Measurements from ENCODE around the gene TIGD3.

TIGD3 gene

DNA sequence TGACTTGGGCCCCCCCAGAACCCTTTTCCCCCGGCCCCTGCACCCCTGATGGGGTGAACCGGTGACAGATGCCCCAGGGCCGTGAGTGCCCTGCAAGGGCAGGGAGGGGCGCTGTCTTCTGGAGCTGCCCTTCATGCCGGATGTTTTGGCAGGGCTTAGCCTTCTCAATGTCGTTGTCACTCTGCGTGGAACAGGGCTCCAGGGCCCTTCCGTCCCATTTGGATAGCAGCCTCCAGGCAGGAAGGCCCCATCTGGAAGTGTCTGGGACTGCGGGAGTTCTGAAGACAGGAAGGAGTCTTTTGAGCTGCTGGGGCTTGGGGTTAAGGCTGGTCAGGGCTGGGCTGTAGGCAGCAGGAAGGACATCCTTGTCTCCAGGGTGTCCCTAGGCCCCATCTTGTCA lies 36.4 kb downstream of the TIGD3 start:
- ChIA-PET POLR2A (interaction anchor here (6.2 to 16.9 kb wide), 2 partner anchors 29 to 108 kb away, joined by 38 to 264 read pairs; partner anchors contain the start of genes MALAT1 and NEAT1), CTCF (interaction anchor here (1.9 kb wide), 1 partner anchor 25 kb away, joined by 5 read pairs; no protein-coding TSS in a partner anchor)
- peak; percentile 21 for DNase-seq (ENCODE audit: extremely low spot score)
- TF ChIP-seq CTBP1 (IDR thresholded peaks at IDR 0.05; ENCODE audit: borderline replicate concordance) = no peak
- no peak for TF ChIP-seq L3MBTL2 (conservative IDR thresholded peaks at IDR 0.05)
- TF ChIP-seq TARDBP (IDR thresholded peaks at IDR 0.05) = no peak
- no peak for TF ChIP-seq LEF1 (IDR thresholded peaks at IDR 0.05; ENCODE audit: borderline replicate concordance)
- TF ChIP-seq ZNF384 (IDR thresholded peaks at IDR 0.05) = no peak
- TF ChIP-seq HDGF (IDR thresholded peaks at IDR 0.05; ENCODE audit: borderline replicate concordance) = no peak
- TF ChIP-seq FOXK2 (IDR thresholded peaks at IDR 0.05) = no peak
- no peak for TF ChIP-seq FOXA1 (IDR thresholded peaks at IDR 0.05)
- no peak for TF ChIP-seq ELF4 (IDR thresholded peaks at IDR 0.05)
- TF ChIP-seq NFRKB (IDR thresholded peaks at IDR 0.05) = no peak

DNA sequence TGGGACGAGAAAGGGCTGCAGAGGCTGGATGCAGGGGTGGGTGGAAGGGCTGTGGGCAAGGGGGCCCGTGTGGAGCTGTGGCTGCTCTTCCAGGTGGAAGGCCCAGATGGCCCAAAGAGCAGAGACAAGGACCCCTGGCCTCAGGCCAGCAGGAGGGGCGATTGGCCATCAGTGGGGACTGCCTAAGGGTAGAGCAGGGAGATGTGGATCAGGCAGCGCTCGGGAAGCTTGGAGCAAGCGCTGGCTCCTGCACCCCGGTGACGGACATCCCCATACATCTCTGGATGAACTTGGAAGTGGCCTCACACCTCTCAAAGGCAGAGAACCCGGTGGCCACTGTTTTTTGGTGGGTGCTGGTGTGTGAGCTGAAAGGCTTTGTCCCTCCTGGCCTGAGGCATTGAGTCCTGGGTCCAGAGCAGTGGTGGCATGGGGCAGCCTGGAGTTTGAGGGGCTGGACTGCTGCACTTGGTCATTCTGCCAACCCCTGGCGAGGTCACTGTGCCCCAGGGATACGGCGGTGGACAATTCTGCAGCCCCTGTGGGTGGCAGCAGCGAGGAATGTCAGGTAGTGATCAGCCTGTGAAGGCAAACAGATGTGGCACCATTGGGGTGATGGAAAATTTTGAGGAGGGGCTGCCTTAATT lies 37.8 kb downstream of the TIGD3 start:
- ChIA-PET POLR2A (interaction anchor here (6.2 to 16.9 kb wide), 2 partner anchors 28 to 107 kb away, joined by 38 to 264 read pairs; partner anchors contain the start of genes MALAT1 and NEAT1), CTCF (no interaction called here)
- no peak for DNase-seq (ENCODE audit: extremely low spot score)
- TF ChIP-seq BHLHE40 (IDR thresholded peaks at IDR 0.05; ENCODE audit: borderline replicate concordance) = no peak

DNA sequence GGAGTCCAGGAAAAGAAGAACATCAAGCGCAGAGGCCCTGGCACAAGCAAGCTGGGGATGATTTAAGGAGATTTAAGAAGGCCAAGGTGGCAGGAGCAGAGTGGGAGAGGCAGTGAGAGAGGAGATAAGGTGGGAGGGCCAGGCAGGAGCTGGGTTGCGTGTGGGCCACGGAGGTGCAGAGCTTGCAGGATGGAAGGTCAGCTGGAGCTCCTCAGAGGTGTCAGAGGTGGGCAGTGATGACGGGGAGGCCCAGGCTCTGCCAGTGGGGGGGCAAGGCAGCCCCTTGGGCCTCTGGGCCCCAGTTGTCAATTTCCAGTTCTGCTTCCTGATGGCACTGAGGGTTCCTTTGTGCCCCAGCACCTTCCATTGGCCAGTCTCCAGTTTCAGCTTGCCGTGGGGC lies 38.3 kb downstream of the TIGD3 start:
- TF ChIP-seq HDGF (IDR thresholded peaks at IDR 0.05; ENCODE audit: borderline replicate concordance) = no peak
- no peak for TF ChIP-seq SUZ12 (IDR thresholded peaks at IDR 0.05)
- TF ChIP-seq ELF4 (IDR thresholded peaks at IDR 0.05) = no peak
- TF ChIP-seq BHLHE40 (IDR thresholded peaks at IDR 0.05; ENCODE audit: borderline replicate concordance) = no peak
- POLR2A ChIA-PET = interaction anchor here (16.9 kb wide), 1 partner anchor 27 kb away, joined by 264 read pairs; the partner anchor contains the start of gene NEAT1
- no peak for DNase-seq (ENCODE audit: extremely low spot score)
- CTCF ChIA-PET = no interaction called here

DNA sequence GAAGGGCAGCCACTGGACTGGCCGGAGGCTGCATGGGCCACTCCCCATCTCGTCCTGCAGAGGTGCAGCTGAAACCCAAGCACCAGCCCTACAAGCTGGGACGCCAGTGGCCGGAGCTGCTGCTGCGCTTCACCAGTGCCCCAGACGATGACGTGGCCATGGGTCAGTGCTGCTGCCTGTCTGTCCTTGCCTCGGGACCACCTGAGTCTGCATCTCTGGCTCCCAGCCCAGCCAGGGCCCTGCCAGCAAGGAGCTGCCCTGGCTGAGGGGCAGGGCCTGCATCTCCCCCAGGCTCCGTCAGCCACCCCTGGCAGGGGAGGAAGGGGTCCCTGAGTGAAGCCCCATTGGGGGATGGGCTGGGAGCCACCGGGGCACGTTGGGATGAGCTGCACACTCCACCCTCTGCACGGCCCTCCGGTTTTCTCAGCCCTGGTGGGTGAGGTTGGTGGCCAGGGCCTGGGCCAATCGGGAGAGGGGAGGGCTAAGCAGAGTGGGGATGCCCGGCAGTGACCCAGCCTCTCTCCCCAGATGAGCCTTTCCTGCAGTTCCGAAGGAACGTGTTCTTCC lies 39.0 kb downstream of the TIGD3 start:
- POLR2A ChIA-PET = interaction anchor here (0.9 to 16.9 kb wide), 2 partner anchors 27 to 108 kb away, joined by 3 to 264 read pairs; partner anchors contain the start of gene NEAT1
- DNase-seq (ENCODE audit: extremely low spot score) = no peak
- CTCF ChIA-PET = no interaction called here
- TF ChIP-seq SUZ12 (IDR thresholded peaks at IDR 0.05) = no peak
- no peak for TF ChIP-seq NFRKB (IDR thresholded peaks at IDR 0.05)
- TF ChIP-seq BHLHE40 (IDR thresholded peaks at IDR 0.05; ENCODE audit: borderline replicate concordance) = no peak
- TF ChIP-seq LEF1 (IDR thresholded peaks at IDR 0.05; ENCODE audit: borderline replicate concordance) = no peak
- no peak for TF ChIP-seq ARNT (IDR thresholded peaks at IDR 0.05)
- TF ChIP-seq, protein P1, sequence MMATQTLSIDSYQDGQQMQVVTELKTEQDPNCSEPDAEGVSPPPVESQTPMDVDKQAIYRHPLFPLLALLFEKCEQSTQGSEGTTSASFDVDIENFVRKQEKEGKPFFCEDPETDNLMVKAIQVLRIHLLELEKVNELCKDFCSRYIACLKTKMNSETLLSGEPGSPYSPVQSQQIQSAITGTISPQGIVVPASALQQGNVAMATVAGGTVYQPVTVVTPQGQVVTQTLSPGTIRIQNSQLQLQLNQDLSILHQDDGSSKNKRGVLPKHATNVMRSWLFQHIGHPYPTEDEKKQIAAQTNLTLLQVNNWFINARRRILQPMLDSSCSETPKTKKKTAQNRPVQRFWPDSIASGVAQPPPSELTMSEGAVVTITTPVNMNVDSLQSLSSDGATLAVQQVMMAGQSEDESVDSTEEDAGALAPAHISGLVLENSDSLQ (IDR thresholded peaks at IDR 0.05) = no peak
- no peak for TF ChIP-seq ELF4 (IDR thresholded peaks at IDR 0.05)
- no peak for TF ChIP-seq CTBP1 (IDR thresholded peaks at IDR 0.05; ENCODE audit: borderline replicate concordance)
- no peak for TF ChIP-seq TARDBP (IDR thresholded peaks at IDR 0.05)
- TF ChIP-seq FOXK2 (IDR thresholded peaks at IDR 0.05) = no peak
- no peak for TF ChIP-seq SP1 (IDR thresholded peaks at IDR 0.05)
- no peak for TF ChIP-seq HDGF (IDR thresholded peaks at IDR 0.05; ENCODE audit: borderline replicate concordance)
- TF ChIP-seq FOXM1 (IDR thresholded peaks at IDR 0.05; ENCODE audit: borderline replicate concordance) = no peak
- no peak for TF ChIP-seq L3MBTL2 (conservative IDR thresholded peaks at IDR 0.05)
- no peak for TF ChIP-seq FOXA1 (IDR thresholded peaks at IDR 0.05)
- TF ChIP-seq ZNF384 (IDR thresholded peaks at IDR 0.05) = no peak

DNA sequence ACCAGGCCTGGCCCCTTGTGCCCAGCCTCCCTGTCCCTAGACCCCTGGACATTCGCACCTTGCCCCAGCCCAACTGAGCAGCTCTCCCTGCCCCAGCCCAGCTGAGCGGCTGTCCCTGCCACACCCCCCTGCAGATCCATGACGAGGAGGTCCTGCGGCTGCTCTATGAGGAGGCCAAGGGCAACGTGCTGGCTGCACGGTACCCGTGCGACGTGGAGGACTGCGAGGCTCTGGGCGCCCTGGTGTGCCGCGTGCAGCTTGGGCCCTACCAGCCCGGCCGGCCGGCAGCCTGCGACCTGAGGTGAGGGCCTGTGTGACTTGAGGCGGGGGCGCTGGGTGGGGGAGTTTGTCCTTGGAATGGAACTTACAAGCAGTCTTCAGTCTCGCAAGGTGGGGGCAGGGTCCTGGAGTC lies 39.6 kb downstream of the TIGD3 start:
- POLR2A ChIA-PET = interaction anchor here (0.9 to 16.9 kb wide), 2 partner anchors 26 to 107 kb away, joined by 3 to 264 read pairs; partner anchors contain the start of gene NEAT1
- CTCF ChIA-PET = no interaction called here
- DNase-seq (ENCODE audit: extremely low spot score) = no peak
- TF ChIP-seq LEF1 (IDR thresholded peaks at IDR 0.05; ENCODE audit: borderline replicate concordance) = no peak
- no peak for TF ChIP-seq L3MBTL2 (conservative IDR thresholded peaks at IDR 0.05)
- no peak for TF ChIP-seq ELF4 (IDR thresholded peaks at IDR 0.05)
- TF ChIP-seq, protein P1 (IDR thresholded peaks at IDR 0.05) = no peak
- no peak for TF ChIP-seq SUZ12 (IDR thresholded peaks at IDR 0.05)
- TF ChIP-seq NFRKB (IDR thresholded peaks at IDR 0.05) = no peak
- TF ChIP-seq FOXA1 (IDR thresholded peaks at IDR 0.05) = no peak
- TF ChIP-seq TARDBP (IDR thresholded peaks at IDR 0.05) = no peak
- TF ChIP-seq HDGF (IDR thresholded peaks at IDR 0.05; ENCODE audit: borderline replicate concordance) = no peak
- TF ChIP-seq ARNT (IDR thresholded peaks at IDR 0.05) = no peak
- no peak for TF ChIP-seq FOXK2 (IDR thresholded peaks at IDR 0.05)
- TF ChIP-seq SP1 (IDR thresholded peaks at IDR 0.05) = no peak
- no peak for TF ChIP-seq FOXM1 (IDR thresholded peaks at IDR 0.05; ENCODE audit: borderline replicate concordance)
- no peak for TF ChIP-seq ZNF384 (IDR thresholded peaks at IDR 0.05)
- TF ChIP-seq BHLHE40 (IDR thresholded peaks at IDR 0.05; ENCODE audit: borderline replicate concordance) = no peak
- TF ChIP-seq CTBP1 (IDR thresholded peaks at IDR 0.05; ENCODE audit: borderline replicate concordance) = no peak

DNA sequence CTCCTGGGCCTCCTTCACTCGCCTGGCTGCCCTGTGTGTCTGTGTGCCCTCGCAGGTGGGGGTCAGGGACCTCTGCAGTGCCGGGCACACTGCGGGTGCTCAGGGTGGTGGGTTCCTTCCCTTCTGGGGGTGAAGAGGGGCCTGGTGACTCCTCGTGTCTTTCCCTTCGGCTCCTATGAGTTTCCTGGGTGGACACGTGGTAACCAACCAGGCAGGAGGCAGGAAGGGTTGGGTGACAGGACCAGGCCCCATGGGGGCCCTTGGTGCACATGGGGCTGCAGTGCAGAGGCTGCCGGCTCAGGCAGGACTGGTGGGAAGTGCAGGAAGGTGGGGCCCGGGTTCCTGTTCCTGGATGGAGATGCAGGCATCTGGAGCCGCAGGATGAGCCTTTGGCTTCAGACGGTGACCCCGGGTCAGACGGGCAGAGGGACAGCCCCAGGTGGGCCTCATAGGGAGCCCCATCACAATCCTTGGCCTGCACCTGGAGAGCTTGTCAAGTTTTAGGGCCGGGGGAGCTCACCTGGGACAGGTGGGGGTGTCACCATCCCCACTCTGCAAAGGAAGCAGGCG lies 41.5 kb downstream of the TIGD3 start:
- POLR2A ChIA-PET = interaction anchor here (1.1 to 2.4 kb wide), 2 partner anchors 10 to 27 kb away, joined by 3 to 10 read pairs; partner anchors contain the start of genes FRMD8 and NEAT1
- CTCF ChIA-PET = interaction anchor here (0.5 kb wide), 1 partner anchor 19 kb away, joined by 3 read pairs; no protein-coding TSS in a partner anchor
- no peak for DNase-seq (ENCODE audit: extremely low spot score)
- TF ChIP-seq NFRKB (IDR thresholded peaks at IDR 0.05) (no peak), FOXA1 (IDR thresholded peaks at IDR 0.05) (no peak)
